ENCODE results near the gene INTS1.

The INTS1 gene

DNA sequence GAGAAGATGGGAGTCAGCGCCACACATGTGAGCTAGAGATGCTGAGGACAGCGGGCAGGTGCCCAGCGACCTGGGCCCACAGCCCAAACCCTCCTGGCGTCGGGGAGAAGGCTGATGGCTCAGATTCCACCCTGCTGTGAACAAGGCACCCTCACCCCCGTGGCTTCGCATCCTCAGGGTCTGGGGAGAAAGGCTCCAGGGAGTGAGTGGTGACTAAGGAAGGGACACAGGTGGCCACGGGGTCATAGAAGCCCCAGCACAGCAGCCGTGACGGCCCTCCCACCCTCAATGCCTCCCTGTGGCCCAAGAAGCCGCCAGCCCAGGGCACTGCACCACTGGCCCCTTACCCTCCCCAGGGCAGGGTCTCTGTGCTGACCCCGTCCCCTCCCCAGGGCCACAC is 19.6 kb downstream of the INTS1 start:
- no peak for DNase-seq

DNA sequence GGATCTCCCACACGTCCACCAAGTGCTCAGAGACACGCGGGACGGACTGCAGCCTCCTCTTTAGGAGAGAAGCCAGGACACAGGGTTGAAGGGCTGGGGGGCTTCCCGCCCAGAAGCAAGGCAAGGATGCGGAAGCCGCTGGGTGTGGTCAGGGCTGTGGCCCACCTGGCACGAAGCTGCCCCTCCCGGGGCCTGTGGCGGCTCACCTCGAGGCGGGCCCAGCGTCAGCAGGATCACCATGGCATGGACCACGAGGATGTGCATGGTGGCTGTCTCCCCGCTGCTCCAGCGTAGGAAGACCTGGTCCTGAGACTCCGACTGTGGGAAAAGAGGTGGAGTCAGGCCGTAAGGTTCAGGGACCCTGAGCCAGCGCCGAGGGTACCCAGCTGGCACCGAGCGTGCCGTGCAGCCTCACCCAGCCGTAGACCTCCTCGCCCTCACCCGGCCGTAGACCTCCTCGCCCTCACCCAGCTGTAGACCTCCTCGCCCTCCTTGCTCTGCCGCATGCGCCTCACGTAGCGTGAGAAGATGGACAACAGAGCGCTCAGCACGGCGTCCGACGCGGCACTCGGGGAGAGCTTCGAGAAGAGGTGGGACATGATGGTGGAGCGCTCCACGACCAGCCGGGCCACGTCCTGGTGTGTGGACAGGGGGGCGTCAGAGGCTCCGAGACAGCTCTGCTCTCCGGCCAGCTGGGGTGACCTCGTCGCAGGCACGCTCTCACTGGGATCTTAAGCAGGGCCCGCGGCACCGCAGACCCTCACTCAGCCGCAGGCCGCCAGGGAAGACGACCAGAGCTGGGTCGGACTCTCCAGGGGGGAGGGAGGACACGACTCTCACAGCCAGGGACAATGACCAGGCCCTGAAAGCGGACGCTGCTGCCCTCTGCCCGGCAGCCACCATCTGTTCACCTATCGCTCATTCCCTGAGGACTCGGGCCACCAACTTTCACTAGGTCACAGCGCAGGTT is 20.4 kb downstream of the INTS1 start:
- no peak for DNase-seq

DNA sequence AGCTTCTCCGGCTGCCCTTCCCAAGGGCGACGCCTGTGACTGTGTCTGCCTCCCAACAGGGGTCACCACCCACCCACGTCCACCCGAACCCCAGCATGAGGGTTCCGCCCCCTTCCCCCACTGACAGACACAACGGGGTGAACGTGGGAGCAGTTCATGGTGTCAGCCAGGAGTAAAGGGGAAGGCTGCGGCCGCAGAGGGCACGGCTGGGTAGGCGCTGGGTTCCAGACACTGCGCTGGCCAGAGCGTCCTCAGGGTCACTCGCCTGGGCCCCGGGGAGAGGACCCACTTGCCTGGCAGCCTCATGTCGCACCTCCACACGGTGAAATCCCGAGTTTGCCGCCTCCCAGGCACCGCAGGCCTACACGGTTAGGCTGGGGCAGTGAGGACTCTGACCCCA is 21.1 kb downstream of the INTS1 start:
- no peak for DNase-seq

- no peak for DNase-seq
Measured at GRCh38 chr7:1481300-1481699, 22.9 kb downstream of the INTS1 start.

GRCh38 chr7:1480670-1481069 is 23.5 kb downstream of the INTS1 start:
- no peak for DNase-seq

- no peak for DNase-seq
Measured at GRCh38 chr7:1479287-1479686, 24.9 kb downstream of the INTS1 start.

DNA sequence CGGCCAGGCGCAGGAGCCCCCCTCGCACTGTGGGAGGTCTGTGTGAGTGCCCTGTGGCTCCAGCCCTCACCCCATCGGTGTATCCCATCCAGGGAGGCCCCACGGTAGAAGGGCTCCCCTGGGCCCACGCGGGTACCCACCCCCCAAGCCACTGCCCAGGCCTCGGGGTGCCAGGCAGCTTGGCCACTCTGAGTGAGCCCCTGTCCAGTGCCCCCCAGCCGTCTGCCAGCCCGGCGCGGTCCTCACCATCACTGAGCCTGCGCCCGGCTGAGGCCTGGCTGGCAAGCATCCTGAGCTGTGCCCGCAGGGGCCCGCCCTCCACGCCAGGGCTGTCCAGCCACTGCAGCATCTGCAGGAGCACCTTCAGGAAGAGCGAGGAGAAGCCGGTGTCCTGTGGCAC is 25.7 kb downstream of the INTS1 start:
- DNase-seq, result no peak

DNA sequence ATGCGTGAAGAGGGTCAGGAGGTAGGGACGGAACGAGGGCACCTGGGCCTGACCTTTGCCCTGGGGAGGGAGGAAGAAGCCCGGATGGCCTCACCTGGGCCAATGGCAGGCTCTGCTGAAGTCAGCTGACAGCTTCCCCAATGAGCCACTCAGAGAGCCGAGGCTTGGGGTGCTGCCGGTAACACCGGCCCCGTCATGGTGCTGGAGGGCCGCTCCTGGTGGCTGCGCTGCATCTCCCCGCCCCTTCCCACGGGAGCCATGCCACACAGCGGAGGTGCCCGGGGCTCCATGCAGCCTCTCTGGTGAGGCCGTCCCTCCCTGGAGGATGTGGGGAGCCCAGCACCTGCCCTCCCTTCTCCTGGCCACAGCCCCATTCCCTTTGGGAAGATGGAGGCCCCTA is 27.3 kb downstream of the INTS1 start:
- DNase-seq, result no peak

GRCh38 chr7:1475991-1476390 is 28.2 kb downstream of the INTS1 start:
- no peak for DNase-seq

GRCh38 chr7:1475393-1475792 is 28.8 kb downstream of the INTS1 start:
- DNase-seq, result no peak

DNA sequence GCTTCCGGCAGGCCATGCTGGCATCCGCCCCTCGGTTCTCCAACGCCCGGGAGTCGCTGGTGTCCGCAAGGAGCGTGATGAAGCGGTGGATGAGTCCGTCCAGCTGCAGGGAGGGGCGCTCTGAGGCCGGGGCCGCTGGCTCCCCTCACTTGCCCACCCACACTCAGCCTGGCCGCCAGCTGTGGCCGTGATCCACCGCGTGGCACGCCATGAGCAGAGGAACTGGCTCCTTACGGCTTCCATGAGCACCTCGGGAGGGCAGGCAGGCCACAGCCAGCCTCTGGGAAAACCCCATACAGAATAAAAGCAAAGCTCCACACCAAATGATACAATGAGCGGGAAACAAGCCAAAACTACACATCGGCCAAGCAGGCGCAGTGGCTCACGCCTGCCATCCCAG is 29.5 kb downstream of the INTS1 start:
- no peak for DNase-seq

- DNase-seq, result peak; percentile 88
Measured at GRCh38 chr7:1473864-1474512, 30.2 kb downstream of the INTS1 start.

DNA sequence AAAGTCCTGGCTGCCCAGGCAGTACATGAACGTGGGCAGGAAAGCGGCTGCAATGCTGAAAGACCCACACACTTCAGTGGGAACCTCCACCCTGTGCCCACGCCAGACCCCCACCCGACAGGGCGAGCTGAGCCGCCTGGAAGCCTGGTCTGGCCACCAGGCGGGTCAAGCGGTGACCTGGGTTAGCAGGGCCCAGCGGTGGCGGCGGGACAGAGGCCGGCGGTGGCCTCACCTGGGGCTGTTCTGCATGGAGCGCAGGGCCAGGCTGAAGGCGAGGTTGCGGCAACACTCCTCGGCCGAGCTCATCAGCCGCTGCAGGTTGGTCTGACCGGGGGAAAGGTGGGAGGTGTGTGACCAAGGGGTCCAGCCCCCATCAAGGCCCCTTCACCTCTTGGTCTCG is 33.3 kb downstream of the INTS1 start:
- no peak for DNase-seq

GRCh38 chr7:1468643-1469298 is 35.4 kb downstream of the INTS1 start:
- DNase-seq, result no peak

DNA sequence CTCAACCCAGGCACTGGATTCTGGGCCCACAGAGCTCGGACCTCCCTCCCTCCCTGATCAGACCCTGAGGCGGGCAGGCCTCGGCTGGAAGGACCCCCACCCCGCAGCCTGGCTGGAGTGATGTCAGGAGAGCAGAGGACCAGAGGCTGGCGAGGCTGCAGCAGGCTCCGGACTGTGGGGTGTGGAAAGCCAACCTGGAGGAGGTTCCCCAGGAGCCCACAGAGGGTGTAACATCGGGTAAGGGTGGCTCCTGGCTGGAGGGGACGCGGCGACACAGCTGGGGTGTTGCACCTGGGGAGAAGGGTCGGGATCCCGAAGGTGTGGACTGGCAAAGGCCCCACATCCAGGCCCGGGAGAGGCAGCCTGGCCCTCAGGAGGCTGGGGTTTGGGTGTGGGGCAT is 36.0 kb downstream of the INTS1 start:
- DNase-seq, result no peak

DNA sequence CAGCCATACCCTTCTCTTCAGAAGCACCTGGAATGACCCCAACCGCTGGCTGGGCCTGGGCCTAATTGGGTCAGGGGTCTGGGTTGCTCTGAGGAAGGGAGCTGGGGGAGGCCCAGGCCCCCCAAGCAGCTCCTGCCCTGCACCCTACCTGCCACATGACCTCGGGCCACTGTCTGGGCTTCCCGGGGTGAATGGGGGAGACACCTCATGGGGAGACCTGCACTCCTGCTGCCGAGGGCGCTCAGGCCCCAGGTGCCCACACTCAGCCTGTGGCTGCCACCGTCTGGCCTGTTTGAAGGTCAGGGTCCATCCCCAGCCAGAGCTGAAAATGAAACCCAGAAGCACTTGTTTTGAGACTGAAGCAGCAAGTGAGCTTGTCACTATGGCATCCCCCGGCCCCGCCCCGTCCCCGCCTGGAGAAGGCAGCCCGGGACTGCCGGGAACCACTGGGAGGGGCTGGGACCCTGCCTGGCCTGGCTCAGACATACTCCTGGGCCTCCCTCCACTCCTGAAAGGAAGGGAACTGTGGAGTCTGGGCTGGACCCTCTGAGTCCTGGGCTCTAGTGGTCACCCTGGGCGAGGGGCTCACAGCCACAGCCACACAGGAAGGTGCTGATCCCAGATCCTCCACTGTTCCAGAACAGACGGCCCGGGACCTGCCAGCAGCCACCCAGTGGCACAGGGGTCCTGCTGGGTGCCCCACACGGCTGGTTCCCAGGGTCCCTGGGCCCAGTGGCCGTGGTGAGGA is 37.5 kb downstream of the INTS1 start:
- no peak for DNase-seq

- no peak for DNase-seq
Measured at GRCh38 chr7:1464694-1465093, 39.5 kb downstream of the INTS1 start.

DNA sequence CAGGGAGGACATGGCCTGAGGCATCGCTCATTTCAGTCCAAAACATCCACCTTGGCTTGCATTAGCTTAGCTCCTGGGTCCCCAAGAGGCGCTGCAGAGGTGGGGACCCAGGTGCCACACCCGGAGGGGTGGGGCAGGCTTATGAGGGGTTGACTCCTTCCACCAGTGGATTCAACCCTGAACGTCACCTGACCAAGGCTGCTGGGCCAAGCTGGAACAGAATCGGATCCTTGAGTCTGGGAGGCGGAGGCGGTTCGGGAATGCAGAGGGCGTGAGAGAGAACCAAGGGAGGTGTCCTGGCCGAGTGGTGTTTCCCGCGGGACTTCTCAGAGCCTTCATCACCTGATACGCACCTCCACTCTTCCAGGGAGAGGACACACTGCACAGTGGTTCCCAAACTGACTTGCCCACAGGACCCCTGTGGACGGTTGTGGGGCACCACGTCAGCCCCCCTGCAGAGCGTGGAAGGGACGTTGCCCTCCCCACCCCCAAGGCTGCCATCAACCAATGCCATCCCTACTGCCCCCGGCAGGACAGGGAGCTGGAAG is 40.4 kb downstream of the INTS1 start:
- no peak for DNase-seq

GRCh38 chr7:1461646-1462375 is 42.4 kb downstream of the INTS1 start:
- no peak for DNase-seq

DNA sequence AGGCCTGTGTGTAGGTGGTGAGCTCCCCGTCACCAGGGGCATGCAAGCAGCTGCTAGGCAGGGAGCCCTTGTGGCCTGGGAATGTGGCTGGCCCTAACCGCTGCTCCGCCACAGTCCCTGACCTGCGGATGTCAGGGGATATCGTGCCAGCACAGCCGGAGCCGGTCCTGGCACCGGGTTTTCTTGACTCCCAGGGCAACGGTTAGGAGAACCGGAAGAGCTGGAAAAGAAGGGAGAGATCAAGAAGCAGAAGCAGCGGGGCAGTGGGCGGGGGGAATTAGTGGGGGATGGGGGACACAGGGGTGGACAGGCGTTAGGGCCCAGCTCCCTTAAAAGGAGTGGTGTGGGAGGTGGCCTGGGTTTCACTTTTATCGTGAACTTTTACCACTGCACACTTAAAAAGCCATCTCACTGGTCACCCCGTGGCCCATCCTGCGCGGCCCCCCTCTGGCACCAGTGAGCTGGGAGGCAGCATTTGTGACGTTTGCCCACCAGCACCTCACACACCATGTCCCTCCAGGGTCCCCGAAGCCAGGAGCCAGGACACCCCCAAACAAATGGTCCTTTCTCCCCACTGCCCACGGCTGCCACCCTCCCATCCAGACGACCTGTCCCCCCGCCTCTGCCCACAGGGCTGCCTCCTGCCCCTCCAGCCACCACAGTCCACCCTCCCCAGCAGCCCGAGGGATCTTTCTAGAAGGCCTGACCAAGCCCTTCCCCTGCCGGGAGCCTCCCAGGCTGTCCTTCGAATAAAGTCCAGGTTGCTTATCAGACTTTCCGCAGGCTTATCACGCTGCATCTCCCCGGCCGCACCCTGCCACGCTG is 43.2 kb downstream of the INTS1 start:
- no peak for DNase-seq

All from activated CD8-positive, alpha-beta memory T cell treated with anti-CD3 and anti-CD28 coated beads, Interleukin-2, amount 50 U/mL, for 4 hours (primary cell).